NOMO-1 treated with DMSO at 0.1 percent for 48 hours (cell line): Measurements from ENCODE around the gene EGLN2.
"Not testable (repeated sequence)": the region's sequence is repeated elsewhere in the genome, so short reads cannot be mapped to it uniquely, and the experiment has no call there.

ENCODE experiments used
- DNase-seq: peaks from one replicate; lab custom pipeline; 2025; ENCODE audit not compliant: unreplicated experiment; lab: John Stamatoyannopoulos, UW

EGLN2 gene

GRCh38 chr19:40798683-40799557 lies at the start of gene EGLN2:
Gene EGLN2, plus strand, starts transcription at chr19:40799191. Its CDS starts 1,382 bp downstream, at chr19:40800573.
- DNase-seq = peak; percentile 99

GRCh38 chr19:40750058-40750873 lies 48.7 kb upstream of the EGLN2 start, which contains the start of gene ACTMAP:
Gene ACTMAP, minus strand, starts transcription at chr19:40750477. Its CDS starts 674 bp downstream, at chr19:40749803.
- DNase-seq = peak; percentile 99

- peak; percentile 96 for DNase-seq
Observed at GRCh38 chr19:40750874-40751537, 48.0 kb upstream of the EGLN2 start, which contains the start of gene SNRPA. Gene SNRPA, plus strand, starts transcription at chr19:40751203. Its CDS starts 206 bp downstream, at chr19:40751409.

- DNase-seq = no peak
Observed at GRCh38 chr19:40752257-40752781, 46.7 kb upstream of the EGLN2 start.

- DNase-seq = peak; percentile 67
Observed at GRCh38 chr19:40754611-40755247, 44.3 kb upstream of the EGLN2 start.

GRCh38 chr19:40755248-40755624 lies 43.8 kb upstream of the EGLN2 start:
- no peak for DNase-seq

- no peak for DNase-seq
Observed at GRCh38 chr19:40755791-40756190, 43.2 kb upstream of the EGLN2 start.

- no peak for DNase-seq
Observed at GRCh38 chr19:40756502-40757110, 42.4 kb upstream of the EGLN2 start.

- no peak for DNase-seq
Observed at GRCh38 chr19:40758491-40758890, 40.5 kb upstream of the EGLN2 start.

GRCh38 chr19:40759352-40759751 lies 39.6 kb upstream of the EGLN2 start:
- no peak for DNase-seq

GRCh38 chr19:40762754-40763470 lies 36.1 kb upstream of the EGLN2 start:
- DNase-seq = no peak

GRCh38 chr19:40763526-40763925 lies 35.5 kb upstream of the EGLN2 start:
- DNase-seq = no peak

- DNase-seq = no peak
Observed at GRCh38 chr19:40763963-40764362, 35.0 kb upstream of the EGLN2 start.

GRCh38 chr19:40766385-40766784 lies 32.6 kb upstream of the EGLN2 start:
- not testable (repeated sequence) for DNase-seq

- peak; percentile 13 for DNase-seq
Observed at GRCh38 chr19:40768869-40769268, 30.1 kb upstream of the EGLN2 start.

GRCh38 chr19:40771101-40771862 lies 27.7 kb upstream of the EGLN2 start:
- DNase-seq = not testable (repeated sequence)

- no peak for DNase-seq
Observed at GRCh38 chr19:40774916-40775631, 23.9 kb upstream of the EGLN2 start, which contains the start of gene MIA. Gene MIA, plus strand, starts transcription at chr19:40775521. Its CDS starts 22 bp downstream, at chr19:40775543.

GRCh38 chr19:40775632-40776022 lies 23.4 kb upstream of the EGLN2 start:
- DNase-seq = no peak
